H9 (cell line): ENCODE data around the gene EPHA1. TPM values are rescaled to one million over a fixed set of nuclear protein-coding genes. Genes with fewer than 3 reads are reported as not detected.

Experiments used
- DNase-seq: peaks from one replicate; pipeline ENCODE4 v3.0.0-alpha.2; 2017
- H2AFZ ChIP-seq: one replicate; pipeline ENCODE4 v1.6.1; 2013; ENCODE audit warnings: mild to moderate bottlenecking, low read length, control low read depth, moderate library complexity
- H2AK5ac ChIP-seq: 2 replicates; pipeline ENCODE4 v1.6.1; 2013; ENCODE audit warnings: low read length, control low read depth, mixed read lengths; ENCODE audit not compliant: insufficient read length
- H2BK120ac ChIP-seq: one replicate; pipeline ENCODE4 v1.6.1; 2013; ENCODE audit warnings: low read depth, mild to moderate bottlenecking, low read length, control low read depth, inconsistent platforms; ENCODE audit not compliant: poor library complexity, severe bottlenecking
- H2BK12ac ChIP-seq: 2 replicates; pipeline ENCODE4 v1.6.1; 2013; ENCODE audit warnings: low read length, control low read depth, mixed read lengths, low read depth; ENCODE audit not compliant: insufficient read length
- H2BK15ac ChIP-seq: 2 replicates; pipeline ENCODE4 v1.6.1; 2013; ENCODE audit warnings: low read depth, low read length, control low read depth
- H2BK20ac ChIP-seq: one replicate; pipeline ENCODE4 v1.6.1; 2013; ENCODE audit warnings: low read depth, mild to moderate bottlenecking, low read length, control low read depth, inconsistent platforms; ENCODE audit not compliant: poor library complexity, severe bottlenecking
- H2BK5ac ChIP-seq: 2 replicates; pipeline ENCODE4 v1.6.1; 2013; ENCODE audit warnings: low read length, control low read depth, mixed read lengths; ENCODE audit not compliant: insufficient read length
- H3K14ac ChIP-seq: 2 replicates; pipeline ENCODE4 v1.6.1; 2013; ENCODE audit warnings: low read length, control low read depth; ENCODE audit not compliant: insufficient read depth
- H3K18ac ChIP-seq: 2 replicates; pipeline ENCODE4 v1.6.1; 2013; ENCODE audit warnings: low read depth, mild to moderate bottlenecking, mixed read lengths, low read length, control low read depth; ENCODE audit not compliant: insufficient read length
- H3K23ac ChIP-seq: 2 replicates; pipeline ENCODE4 v1.6.1; 2013; ENCODE audit warnings: low read length, control low read depth, mixed read lengths, low read depth; ENCODE audit not compliant: insufficient read length
- H3K23me2 ChIP-seq: 2 replicates; pipeline ENCODE4 v1.6.1; 2013; ENCODE audit warnings: low read depth, mild to moderate bottlenecking, mixed read lengths, low read length, control low read depth; ENCODE audit not compliant: insufficient read length, poor library complexity, severe bottlenecking
- H3K27ac ChIP-seq: 2 replicates; pipeline ENCODE4 v1.5.1; 2013; ENCODE audit warnings: low read length, control low read depth, mixed read lengths, low read depth; ENCODE audit not compliant: insufficient read length
- H3K27me3 ChIP-seq: 2 replicates; pipeline ENCODE4 v1.6.1; 2013; ENCODE audit warnings: low read length, control low read depth, inconsistent platforms; ENCODE audit not compliant: insufficient read depth
- H3K4ac ChIP-seq: 2 replicates; pipeline ENCODE4 v1.6.1; 2013; ENCODE audit warnings: low read depth, mild to moderate bottlenecking, control low read depth, inconsistent platforms, low read length, moderate library complexity
- H3K4me1 ChIP-seq: 2 replicates; pipeline ENCODE4 v1.6.1; 2013; ENCODE audit warnings: low read length, control low read depth, inconsistent platforms; ENCODE audit not compliant: insufficient read depth
- H3K4me2 ChIP-seq: 2 replicates; pipeline ENCODE4 v1.6.1; 2013; ENCODE audit warnings: low read length, control low read depth, mixed read lengths; ENCODE audit not compliant: insufficient read length, insufficient read depth
- H3K56ac ChIP-seq: 2 replicates; pipeline ENCODE4 v1.6.1; 2013; ENCODE audit warnings: low read depth, mild to moderate bottlenecking, mixed read lengths, low read length, control low read depth; ENCODE audit not compliant: insufficient read length
- H3K79me1 ChIP-seq: 2 replicates; pipeline ENCODE4 v1.6.1; 2013; ENCODE audit warnings: low read depth, mild to moderate bottlenecking, moderate library complexity, low read length, control low read depth, inconsistent platforms; ENCODE audit not compliant: insufficient read depth, poor library complexity, severe bottlenecking
- H3K79me2 ChIP-seq: 2 replicates; pipeline ENCODE4 v1.6.1; 2013; ENCODE audit warnings: low read length, control low read depth, inconsistent platforms; ENCODE audit not compliant: insufficient read depth
- H3K9ac ChIP-seq: 2 replicates; pipeline ENCODE4 v1.6.1; 2013; ENCODE audit warnings: low read length, control low read depth, mixed read lengths; ENCODE audit not compliant: insufficient read length; ENCODE audit errors: extremely low read depth
- H3K9me3 ChIP-seq: one replicate; pipeline ENCODE4 v1.6.1; 2013; ENCODE audit warnings: low read depth, low read length, inconsistent platforms; ENCODE audit not compliant: control insufficient read depth
- H3T11ph ChIP-seq: one replicate; pipeline ENCODE4 v1.6.1; 2013; ENCODE audit warnings: mild to moderate bottlenecking, low read length, control low read depth, inconsistent platforms
- H4K20me1 ChIP-seq: one replicate; pipeline ENCODE4 v1.6.1; 2013; ENCODE audit not compliant: control insufficient read depth, insufficient read length, insufficient read depth
- H4K5ac ChIP-seq: 2 replicates; pipeline ENCODE4 v1.6.1; 2013; ENCODE audit warnings: low read depth, mild to moderate bottlenecking, mixed read lengths, low read length, control low read depth; ENCODE audit not compliant: insufficient read length
- H4K8ac ChIP-seq: replicated peaks from 2 replicates; pipeline ENCODE4 v1.6.1; 2013; ENCODE audit warnings: low read length, control low read depth, mixed read lengths, low read depth; ENCODE audit not compliant: insufficient read length
- H4K91ac ChIP-seq: 2 replicates; pipeline ENCODE4 v1.6.1; 2013; ENCODE audit warnings: low read depth, mild to moderate bottlenecking, moderate library complexity, mixed read lengths, low read length, control low read depth; ENCODE audit not compliant: insufficient read length
- H3K27ac Mint-ChIP-seq, 3 experiments: 2 replicates in 2 of 3; 3 replicates in 1 of 3; pipeline ENCODE4 v1.8.0; 2020 to 2021; ENCODE audit warnings: mixed read lengths in 3 of 3, mild to moderate bottlenecking in 1 of 3, moderate library complexity in 1 of 3
- H3K27me3 Mint-ChIP-seq: 2 replicates; pipeline ENCODE4 v1.8.0; 2021; ENCODE audit warnings: low read depth, mild to moderate bottlenecking, moderate library complexity, mixed read lengths
- H3K36me3 Mint-ChIP-seq, 3 experiments: 2 replicates in 2 of 3; 3 replicates in 1 of 3; pipeline ENCODE4 v1.8.0; 2020 to 2021; ENCODE audit warnings: low read depth in 3 of 3, mixed read lengths in 3 of 3; ENCODE audit not compliant: insufficient read depth in 1 of 3
- H3K4me1 Mint-ChIP-seq, 2 experiments: 2 replicates each; pipeline ENCODE4 v1.8.0; 2020; ENCODE audit warnings: mixed read lengths in 2 of 2
- H3K4me3 Mint-ChIP-seq, 2 experiments: 2 replicates in 1 of 2; 3 replicates in 1 of 2; pipeline ENCODE4 v1.8.0; 2020 to 2021; ENCODE audit warnings: mild to moderate bottlenecking in 2 of 2, mixed read lengths in 2 of 2, moderate library complexity in 1 of 2
- H3K9me3 Mint-ChIP-seq, 2 experiments: 2 replicates in 1 of 2; 3 replicates in 1 of 2; pipeline ENCODE4 v1.8.0; 2020; ENCODE audit warnings: mild to moderate bottlenecking in 2 of 2, mixed read lengths in 2 of 2, moderate library complexity in 1 of 2
- WGBS: extraction: QIAGEN DNeasy Blood & Tissue Kit; methylation state at CpG from one replicate; pipeline ENCODE4 v1.1.7; 2013; ENCODE audit warnings: missing lambda C conversion rate, low lambda C conversion rate, mixed read lengths; ENCODE audit not compliant: insufficient read length; ENCODE audit errors: extremely low coverage; 5-methylcytosine and 5-hydroxymethylcytosine counted together
- total RNA-seq: library from RNA; stranded (reverse); gene quantifications from 2 replicates; pipeline ENCODE4 v1.2.1, GENCODE V29; 2021
- TF ChIP-seq, protein P1 (sequence below): fragments of 200-600 bp; sonication (generic); conservative IDR thresholded peaks from 3 replicates; pipeline ENCODE4 v1.8.0; 2021; ENCODE audit warnings: antibody characterized with exemption, mild to moderate bottlenecking

The EPHA1 gene
- total RNA-seq, 1 experiment from 2014 or later, result 109 TPM

DNA sequence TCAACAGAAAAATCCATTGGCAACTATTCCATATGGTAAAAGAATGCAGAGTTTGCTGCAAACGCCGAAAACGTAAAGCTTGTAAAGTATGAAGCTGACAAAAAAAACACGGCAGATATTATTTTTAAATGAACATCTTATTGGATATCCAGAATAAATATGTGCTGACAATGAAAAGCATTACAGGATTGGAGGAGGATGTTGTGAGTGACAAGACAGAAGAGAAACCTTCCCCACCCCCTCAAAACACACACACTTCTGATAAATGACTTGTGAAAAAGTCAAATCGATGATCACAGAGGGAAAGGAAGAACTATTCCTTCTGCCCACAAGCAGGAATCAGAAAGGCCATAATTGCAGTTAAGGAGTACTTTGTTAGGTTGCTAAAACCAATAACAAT, 60.7 kb downstream of the EPHA1 start:
- Mint-ChIP-seq H3K9me3 (no peaks in the 10 kb centered on the region), H3K4me3 (no peak overlapping the region), H3K27me3 (peaks cover 30% of the 10 kb centered on the region), H3K36me3 (peaks cover 0 to 2% (median 0%) of the 10 kb centered on the region in 3 experiments; a peak in 1 of 7 replicates), H3K27ac (no peak overlapping the region), H3K4me1 (peaks cover 33% of the 10 kb centered on the region in 2 experiments)
- Histone ChIP-seq H3K4me1 (no peaks in the 10 kb centered on the region; the same call in 1 of the 2 replicates), H3K23ac (no peak overlapping the region), H3K4me2 (no peak overlapping the region), H2AK5ac (no peak overlapping the region), H3K9ac (no peak overlapping the region), H2BK15ac (no peak overlapping the region), H2BK120ac (no peak overlapping the region), H3K56ac (no peak overlapping the region), H3K23me2 (no peaks in the 10 kb centered on the region), H4K20me1 (no peaks in the 10 kb centered on the region), H3K27ac (no peak overlapping the region), H2BK5ac (no peak overlapping the region), H4K8ac (no peak overlapping the region), H2BK12ac (no peak overlapping the region), H3K18ac (no peak overlapping the region), H2BK20ac (no peak overlapping the region), H3T11ph (no peak overlapping the region), H3K14ac (no peak overlapping the region), H3K79me2 (no peaks in the 10 kb centered on the region), H2AFZ (no peak overlapping the region), H3K9me3 (no peaks in the 10 kb centered on the region), H3K79me1 (no peaks in the 10 kb centered on the region), H4K5ac (no peak overlapping the region), H3K27me3 (no peaks in the 10 kb centered on the region), H4K91ac (no peak overlapping the region), H3K4ac (no peak overlapping the region)
- no CpG with 5 or more reads among the region's 5 CpGs for WGBS
- TF ChIP-seq, protein P1, sequence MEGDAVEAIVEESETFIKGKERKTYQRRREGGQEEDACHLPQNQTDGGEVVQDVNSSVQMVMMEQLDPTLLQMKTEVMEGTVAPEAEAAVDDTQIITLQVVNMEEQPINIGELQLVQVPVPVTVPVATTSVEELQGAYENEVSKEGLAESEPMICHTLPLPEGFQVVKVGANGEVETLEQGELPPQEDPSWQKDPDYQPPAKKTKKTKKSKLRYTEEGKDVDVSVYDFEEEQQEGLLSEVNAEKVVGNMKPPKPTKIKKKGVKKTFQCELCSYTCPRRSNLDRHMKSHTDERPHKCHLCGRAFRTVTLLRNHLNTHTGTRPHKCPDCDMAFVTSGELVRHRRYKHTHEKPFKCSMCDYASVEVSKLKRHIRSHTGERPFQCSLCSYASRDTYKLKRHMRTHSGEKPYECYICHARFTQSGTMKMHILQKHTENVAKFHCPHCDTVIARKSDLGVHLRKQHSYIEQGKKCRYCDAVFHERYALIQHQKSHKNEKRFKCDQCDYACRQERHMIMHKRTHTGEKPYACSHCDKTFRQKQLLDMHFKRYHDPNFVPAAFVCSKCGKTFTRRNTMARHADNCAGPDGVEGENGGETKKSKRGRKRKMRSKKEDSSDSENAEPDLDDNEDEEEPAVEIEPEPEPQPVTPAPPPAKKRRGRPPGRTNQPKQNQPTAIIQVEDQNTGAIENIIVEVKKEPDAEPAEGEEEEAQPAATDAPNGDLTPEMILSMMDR, result no peak
- DNase-seq, result no peak
